HCT116 (cell line): ENCODE results near the gene DLG2. TPM values are rescaled to one million over a fixed set of nuclear protein-coding genes. Genes with fewer than 3 reads are reported as not detected.

Source experiments
- ATAC-seq: fragments of 200-7000 bp; cut with Tn5 transposase; 2 replicates; pipeline ENCODE4 v1.9.1; 2020; ENCODE audit warnings: mild to moderate bottlenecking, moderate library complexity
- BruUV-seq: library from RNA; stranded (reverse); fragments of 400-500 nt; replicated peaks from 2 replicates; lab custom pipeline; 2021; lab: Mats Ljungman, UMichigan
- CTCF ChIA-PET: fragments of 300-600 bp; sonication (Branson Sonifier 250); formaldehyde crosslinking; loops from one replicate; lab custom pipeline; 2021; ENCODE audit warnings: antibody characterized with exemption; lab: Charles Lee
- POLR2A ChIA-PET: fragments of 300-600, 350-600 bp; sonication (Branson Sonifier 250); formaldehyde crosslinking; loops from one replicate; lab custom pipeline; 2021; ENCODE audit warnings: antibody characterized with exemption; lab: Charles Lee
- RAD21 ChIA-PET, 2 experiments: fragments of 300-600 bp; sonication (Branson Sonifier 250); formaldehyde crosslinking; loops; one replicate each; lab custom pipeline; 2023; ENCODE audit warnings: low total read pairs in 2 of 2; ENCODE audit not compliant: uncharacterized antibody in 2 of 2, unreplicated experiment in 2 of 2, low non-redundant PET in 1 of 2; lab: Charles Lee
- DNase-seq: peaks from one replicate; pipeline ENCODE4 v3.0.0-alpha.2; 2010; ENCODE audit warnings: low read depth, low spot score
- H2AFZ ChIP-seq: fragments of 200-600 bp; shearing (Covaris generic), sonication (generic); 2 replicates; pipeline ENCODE4 v1.6.1; 2017; ENCODE audit warnings: low read depth, mixed run types, mixed read lengths, antibody characterized with exemption, low read length; ENCODE audit not compliant: poor library complexity, severe bottlenecking
- H3K27ac ChIP-seq: 2 replicates; pipeline ENCODE4 v1.5.1; 2012; ENCODE audit warnings: low read depth, low read length
- H3K27me3 ChIP-seq: fragments of 200-600 bp; sonication (generic); 2 replicates; pipeline ENCODE4 v1.6.1; 2016; ENCODE audit warnings: mixed run types, low read length, mixed read lengths; ENCODE audit not compliant: insufficient read depth
- H3K36me3 ChIP-seq, 2 experiments: fragments of 200-500 bp in 1 of 2; fragments of 200-600 bp in 1 of 2; sonication (Bioruptor generic) in 1 of 2; sonication (generic) in 1 of 2; 2 replicates each; pipeline versions ENCODE4 v1.5.1 to v1.6.1; 2014 to 2016; ENCODE audit warnings: low read length in 2 of 2, inconsistent platforms in 1 of 2, mixed read lengths in 1 of 2, mixed run types in 1 of 2; ENCODE audit not compliant: insufficient read depth in 2 of 2, control insufficient read depth in 1 of 2
- H3K4me1 ChIP-seq, 2 experiments: fragments of 200-600 bp in 1 of 2; sonication (generic) in 1 of 2; 2 replicates each; pipeline versions ENCODE4 v1.5.1 to v1.6.1; 2012 to 2017; ENCODE audit warnings: low read length in 2 of 2, inconsistent platforms in 1 of 2, mild to moderate bottlenecking in 1 of 2, mixed read lengths in 1 of 2, mixed run types in 1 of 2, moderate library complexity in 1 of 2; ENCODE audit not compliant: insufficient read depth in 2 of 2, control insufficient read depth in 1 of 2
- H3K4me2 ChIP-seq: fragments of 200-600 bp; sonication (generic); 2 replicates; pipeline ENCODE4 v1.6.1; 2017; ENCODE audit warnings: mixed run types, low read length, mixed read lengths
- H3K4me3 ChIP-seq, 2 experiments: fragments of 200-600 bp in 1 of 2; sonication (generic) in 1 of 2; replicated peaks in 1 of 2; 2 replicates each; pipeline ENCODE4 v1.5.1; 2011 to 2016; ENCODE audit warnings: low read length in 2 of 2, control low read depth in 1 of 2, low read depth in 1 of 2, mild to moderate bottlenecking in 1 of 2, mixed read lengths in 1 of 2, mixed run types in 1 of 2
- H3K79me2 ChIP-seq: fragments of 200-600 bp; sonication (generic); 2 replicates; pipeline ENCODE4 v1.6.1; 2017; ENCODE audit warnings: mild to moderate bottlenecking, mixed run types, low read length, moderate library complexity, mixed read lengths; ENCODE audit not compliant: insufficient read depth
- H3K9ac ChIP-seq: fragments of 200-600 bp; sonication (generic); 2 replicates; pipeline ENCODE4 v1.6.1; 2016; ENCODE audit warnings: low read length, mixed read lengths
- H3K9me2 ChIP-seq: fragments of 200-600 bp; sonication (generic), shearing (Covaris generic); 2 replicates; pipeline ENCODE4 v1.6.1; 2017; ENCODE audit warnings: mixed run types, mild to moderate bottlenecking, moderate library complexity; ENCODE audit not compliant: insufficient read depth
- H3K9me3 ChIP-seq, 2 experiments: fragments of 200-500 bp in 1 of 2; fragments of 200-600 bp in 1 of 2; sonication (Bioruptor generic) in 1 of 2; sonication (generic) in 1 of 2; 2 replicates each; pipeline ENCODE4 v1.6.1; 2014 to 2017; ENCODE audit warnings: low read length in 2 of 2, mixed read lengths in 2 of 2, inconsistent platforms in 1 of 2, low read depth in 1 of 2, mild to moderate bottlenecking in 1 of 2, mixed run types in 1 of 2, moderate library complexity in 1 of 2; ENCODE audit not compliant: control insufficient read depth in 1 of 2, insufficient read depth in 1 of 2
- H4K20me1 ChIP-seq: fragments of 200-600 bp; sonication (generic), shearing (Covaris generic); 2 replicates; pipeline ENCODE4 v1.6.1; 2017; ENCODE audit warnings: mixed run types, mild to moderate bottlenecking, moderate library complexity; ENCODE audit not compliant: insufficient read depth
- CBX3 ChIP-seq: IDR thresholded peaks from 2 replicates; pipeline ENCODE4 v1.6.1; 2012; ENCODE audit warnings: low read depth
- EGR1 ChIP-seq: IDR thresholded peaks from 2 replicates; pipeline ENCODE4 v1.6.1; 2012; ENCODE audit warnings: low read depth
- EZH2 ChIP-seq: fragments of 200-600 bp; sonication (generic); IDR thresholded peaks from 2 replicates; pipeline ENCODE4 v1.6.1; 2017; ENCODE audit warnings: antibody characterized with exemption, mixed run types
- SRF ChIP-seq: IDR thresholded peaks from 2 replicates; pipeline ENCODE4 v1.6.1; 2012; ENCODE audit warnings: low read depth
- ZNF274 ChIP-seq: fragments of 200-500 bp; sonication (Bioruptor generic); IDR thresholded peaks from 2 replicates; pipeline ENCODE4 v1.6.1; 2014; ENCODE audit warnings: mild to moderate bottlenecking, low read depth, low read length, inconsistent platforms
- intact Hi-C: fragments of 100-400 bp; cut with micrococcal nuclease; formaldehyde crosslinking; loops from 2 replicates; pipeline ENCODE4 v1.10.0; 2022
- total RNA-seq: library from RNA; stranded (reverse); gene quantifications from one replicate; pipeline ENCODE4 v1.2.1, GENCODE V29; 2021; ENCODE audit not compliant: unreplicated experiment
- TF ChIP-seq, protein P1 (sequence below): IDR thresholded peaks from 2 replicates; pipeline ENCODE4 v1.6.1; 2012; ENCODE audit warnings: low read depth

DLG2 gene
- total RNA-seq, 1 experiment from 2014 or later = 2.4 TPM

DNA sequence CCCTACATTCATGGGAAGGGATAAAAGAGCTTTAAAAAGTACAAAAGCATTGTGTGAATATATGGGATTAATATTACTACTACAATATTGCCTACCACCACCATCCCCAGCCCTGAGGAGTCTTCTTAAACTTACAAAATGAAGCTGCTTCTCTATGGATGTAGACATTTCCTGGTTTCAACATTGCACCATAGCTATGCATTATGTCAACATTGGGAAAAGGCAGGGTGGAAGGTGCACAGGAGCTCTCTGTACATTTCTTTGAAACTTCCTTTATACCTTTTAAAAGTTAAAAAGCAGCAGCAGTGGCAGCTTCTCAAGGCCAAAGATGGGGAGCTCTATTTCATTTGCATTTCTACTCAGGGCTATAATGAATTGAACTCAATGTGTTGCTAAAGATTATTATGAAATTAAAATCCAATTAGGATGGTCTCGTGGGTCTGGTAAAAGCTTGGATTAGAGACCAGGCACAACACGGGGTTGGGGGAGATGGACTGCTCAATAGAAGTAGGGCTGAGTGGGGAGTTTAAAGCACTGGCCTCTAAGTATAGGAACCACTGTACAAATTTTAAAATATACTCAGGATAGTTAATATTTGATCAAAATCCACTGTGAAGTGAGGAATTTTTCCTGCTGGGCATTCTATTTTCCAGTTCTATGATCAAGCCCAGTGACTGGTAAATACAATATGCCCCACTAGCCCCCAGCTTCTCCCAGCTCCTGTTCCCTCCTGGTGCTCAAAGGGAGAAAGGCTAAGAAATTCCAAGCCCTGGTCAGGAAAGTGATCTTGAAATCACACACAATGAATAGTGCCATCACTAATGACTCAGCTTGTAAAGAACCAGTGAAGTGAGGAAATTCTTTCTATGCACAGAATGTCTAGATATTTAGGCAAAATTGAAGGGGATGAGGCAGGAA is 1978.3 kb downstream of the DLG2 start:
- intact Hi-C loops = no loop called here
- Histone ChIP-seq H3K9ac (no peak overlapping the region), H4K20me1 (no peaks in the 10 kb centered on the region)
- POLR2A ChIA-PET = no interaction called here
- TF ChIP-seq EZH2 (no peak), ZNF274 (no peak), EGR1 (no peak), SRF (no peak)
- TF ChIP-seq, all 23 proteins: peak for 0
- Histone ChIP-seq H3K27ac (no peak overlapping the region), H3K4me1 (no peaks in the 10 kb centered on the region), H3K9me3 (no peaks in the 10 kb centered on the region), H3K79me2 (no peaks in the 10 kb centered on the region), H3K9me2 (no peaks in the 10 kb centered on the region), H3K4me2 (no peak overlapping the region), H3K36me3 (no peaks in the 10 kb centered on the region), H3K4me3 (no peak overlapping the region), H2AFZ (no peak overlapping the region), H3K27me3 (peaks cover 29% of the 10 kb centered on the region)
- DNase-seq = no peak
- ATAC-seq = no peak
- CTCF ChIA-PET = no interaction called here
- RAD21 ChIA-PET = no interaction called here
- no TSS peak for BruUV-seq

DNA sequence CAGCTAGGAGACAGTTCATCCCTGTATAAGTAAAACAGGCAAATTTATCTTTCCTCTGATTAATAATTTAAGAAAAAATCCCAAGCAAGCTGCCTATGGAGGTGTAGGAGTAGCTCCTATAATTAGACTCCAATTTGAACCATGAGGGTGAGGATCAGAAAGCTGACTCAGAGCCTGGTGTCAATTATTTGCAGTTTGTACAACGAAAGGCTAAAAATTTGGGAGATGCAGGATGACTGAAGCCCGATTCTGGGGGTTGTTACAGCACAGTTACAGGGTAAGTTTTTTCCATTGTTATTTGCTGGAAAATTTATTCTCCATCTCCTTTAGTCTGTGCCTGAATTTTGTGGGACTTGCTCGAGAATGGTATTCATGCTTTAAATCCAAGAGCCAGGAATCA is 1981.6 kb downstream of the DLG2 start:
- POLR2A ChIA-PET = no interaction called here
- intact Hi-C loops = no loop called here
- H3K79me2 ChIP-seq = no peaks in the 10 kb centered on the region
- RAD21 ChIA-PET = no interaction called here
- H3K9me2 ChIP-seq = no peaks in the 10 kb centered on the region
- no peaks in the 10 kb centered on the region for H3K9me3 ChIP-seq
- H2AFZ ChIP-seq = no peak overlapping the region
- no peaks in the 10 kb centered on the region for H3K36me3 ChIP-seq
- H3K9ac ChIP-seq = no peak overlapping the region
- DNase-seq = no peak
- H3K4me3 ChIP-seq = no peak overlapping the region
- H3K27me3 ChIP-seq = peaks cover 29% of the 10 kb centered on the region
- CTCF ChIA-PET = no interaction called here
- no peak for TF ChIP-seq EZH2
- TF ChIP-seq, protein P1, sequence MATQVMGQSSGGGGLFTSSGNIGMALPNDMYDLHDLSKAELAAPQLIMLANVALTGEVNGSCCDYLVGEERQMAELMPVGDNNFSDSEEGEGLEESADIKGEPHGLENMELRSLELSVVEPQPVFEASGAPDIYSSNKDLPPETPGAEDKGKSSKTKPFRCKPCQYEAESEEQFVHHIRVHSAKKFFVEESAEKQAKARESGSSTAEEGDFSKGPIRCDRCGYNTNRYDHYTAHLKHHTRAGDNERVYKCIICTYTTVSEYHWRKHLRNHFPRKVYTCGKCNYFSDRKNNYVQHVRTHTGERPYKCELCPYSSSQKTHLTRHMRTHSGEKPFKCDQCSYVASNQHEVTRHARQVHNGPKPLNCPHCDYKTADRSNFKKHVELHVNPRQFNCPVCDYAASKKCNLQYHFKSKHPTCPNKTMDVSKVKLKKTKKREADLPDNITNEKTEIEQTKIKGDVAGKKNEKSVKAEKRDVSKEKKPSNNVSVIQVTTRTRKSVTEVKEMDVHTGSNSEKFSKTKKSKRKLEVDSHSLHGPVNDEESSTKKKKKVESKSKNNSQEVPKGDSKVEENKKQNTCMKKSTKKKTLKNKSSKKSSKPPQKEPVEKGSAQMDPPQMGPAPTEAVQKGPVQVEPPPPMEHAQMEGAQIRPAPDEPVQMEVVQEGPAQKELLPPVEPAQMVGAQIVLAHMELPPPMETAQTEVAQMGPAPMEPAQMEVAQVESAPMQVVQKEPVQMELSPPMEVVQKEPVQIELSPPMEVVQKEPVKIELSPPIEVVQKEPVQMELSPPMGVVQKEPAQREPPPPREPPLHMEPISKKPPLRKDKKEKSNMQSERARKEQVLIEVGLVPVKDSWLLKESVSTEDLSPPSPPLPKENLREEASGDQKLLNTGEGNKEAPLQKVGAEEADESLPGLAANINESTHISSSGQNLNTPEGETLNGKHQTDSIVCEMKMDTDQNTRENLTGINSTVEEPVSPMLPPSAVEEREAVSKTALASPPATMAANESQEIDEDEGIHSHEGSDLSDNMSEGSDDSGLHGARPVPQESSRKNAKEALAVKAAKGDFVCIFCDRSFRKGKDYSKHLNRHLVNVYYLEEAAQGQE = no peak
- no peak for TF ChIP-seq ZNF274
- TF ChIP-seq CBX3 = no peak
- TF ChIP-seq, all 23 proteins: peak for 0
- ATAC-seq = no peak
- Histone ChIP-seq H4K20me1 (no peaks in the 10 kb centered on the region), H3K4me1 (no peaks in the 10 kb centered on the region), H3K4me2 (no peak overlapping the region), H3K27ac (no peak overlapping the region)
- no TSS peak for BruUV-seq
